GM21447 (cell line): Measurements from ENCODE around the gene SPG7.

Source experiments
- ATAC-seq: cut with Tn5 transposase; IDR thresholded peaks from one replicate; pipeline ENCODE4 v1.9.1; 2021; ENCODE audit not compliant: unreplicated experiment

The SPG7 gene

DNA sequence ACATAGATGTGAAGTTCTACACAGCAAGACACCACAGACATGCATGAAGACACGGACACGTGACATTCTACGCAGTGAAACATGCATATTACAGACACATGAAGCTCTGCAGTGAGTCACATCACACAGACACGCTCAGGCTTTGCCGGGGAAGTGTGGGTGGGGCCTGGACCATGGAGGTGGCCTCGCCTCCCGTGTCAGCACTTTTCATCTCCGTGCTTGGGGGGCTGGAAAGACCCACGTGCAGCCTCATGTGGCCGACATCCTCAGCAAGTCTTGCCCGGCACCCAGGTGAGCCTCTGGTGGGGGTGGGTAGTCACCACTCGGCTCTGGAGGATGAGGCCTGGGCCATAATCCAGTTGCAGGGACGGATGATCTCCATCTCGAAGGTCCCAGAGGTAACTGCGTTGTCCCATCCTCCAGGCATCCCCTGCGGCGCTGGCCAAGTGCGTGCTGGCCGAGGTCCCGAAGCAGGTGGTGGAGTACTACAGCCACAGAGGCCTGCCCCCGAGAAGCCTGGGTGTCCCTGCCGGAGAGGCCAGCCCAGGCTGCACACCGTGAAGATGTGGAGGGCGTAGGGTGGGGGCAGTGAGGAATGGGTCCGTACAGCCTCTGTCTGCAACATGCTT, 88.0 kb downstream of the SPG7 start:
- no peak for ATAC-seq

DNA sequence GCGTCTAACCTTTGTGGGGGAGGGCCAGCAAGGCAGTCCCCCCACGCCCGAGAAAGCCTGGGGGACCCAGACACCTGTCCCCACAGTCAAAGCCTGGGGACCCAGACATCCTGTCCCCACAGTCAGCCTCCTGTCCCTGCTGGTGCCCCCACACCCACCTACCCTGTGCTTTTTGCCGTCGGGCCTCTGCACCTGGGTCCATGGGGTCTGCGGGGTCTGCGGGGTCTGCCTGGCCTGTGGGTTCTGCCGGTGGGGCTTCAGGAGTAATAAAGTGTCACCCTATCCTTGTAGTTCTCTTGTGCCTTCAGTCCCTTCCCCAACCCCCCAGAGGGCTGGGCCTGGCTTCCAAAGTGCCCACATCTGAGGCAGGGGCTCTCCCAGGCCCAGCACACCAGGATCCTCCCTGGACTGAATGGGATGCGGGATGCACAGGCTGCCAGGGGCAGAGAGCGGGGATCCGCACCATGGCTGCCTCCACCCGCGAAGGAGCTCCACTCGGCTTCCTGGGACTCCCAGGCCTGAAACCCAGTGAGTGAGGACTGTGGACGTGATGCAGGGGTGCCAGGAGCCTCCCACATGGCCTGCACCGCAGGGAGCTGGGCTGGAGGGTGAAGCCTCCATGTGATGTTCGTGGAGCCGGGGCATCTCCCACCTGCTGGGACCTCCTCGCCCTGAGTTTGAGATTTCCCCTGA, 88.9 kb downstream of the SPG7 start:
- ATAC-seq, result no peak

DNA sequence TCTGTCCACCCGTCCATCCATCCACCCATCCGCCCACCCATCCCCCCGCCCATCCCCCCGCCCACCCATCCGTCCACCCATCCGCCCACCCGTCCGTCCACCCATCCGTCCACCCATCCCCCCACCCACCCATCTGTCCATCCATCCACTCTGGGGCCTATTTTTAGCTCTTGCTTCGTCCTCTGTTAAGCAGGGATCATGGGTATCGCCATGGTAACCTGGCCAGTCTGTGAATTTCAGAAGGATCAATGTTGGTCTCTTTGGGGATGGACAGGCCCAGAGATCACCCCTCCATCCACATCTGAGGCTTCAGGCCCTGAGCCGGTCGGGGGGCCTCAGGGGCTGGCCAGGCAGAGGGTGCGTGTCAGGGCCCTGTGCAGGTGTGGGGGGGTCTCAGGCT, 90.0 kb downstream of the SPG7 start:
- ATAC-seq, result no peak

DNA sequence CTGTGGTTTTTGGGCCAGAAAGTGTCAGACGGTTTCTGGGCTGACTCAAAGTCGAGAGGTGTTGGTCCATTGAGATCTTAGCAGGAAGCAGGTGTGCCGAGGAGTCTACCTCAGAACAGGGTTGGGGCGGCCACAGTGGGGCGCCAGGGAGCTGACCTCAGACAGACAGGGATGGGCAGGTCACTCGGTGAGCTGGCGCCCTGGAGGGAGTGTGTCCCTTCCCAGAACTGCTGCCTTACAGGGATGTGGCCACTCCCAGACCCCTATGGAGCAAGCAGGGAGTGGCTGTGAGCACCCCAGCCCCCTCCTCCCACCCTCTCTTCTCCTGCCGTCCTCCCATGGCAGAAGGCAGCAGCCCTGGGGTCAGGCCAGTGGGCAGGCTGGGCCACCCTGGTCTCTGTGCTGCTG, 91.3 kb downstream of the SPG7 start:
- ATAC-seq, result no peak

DNA sequence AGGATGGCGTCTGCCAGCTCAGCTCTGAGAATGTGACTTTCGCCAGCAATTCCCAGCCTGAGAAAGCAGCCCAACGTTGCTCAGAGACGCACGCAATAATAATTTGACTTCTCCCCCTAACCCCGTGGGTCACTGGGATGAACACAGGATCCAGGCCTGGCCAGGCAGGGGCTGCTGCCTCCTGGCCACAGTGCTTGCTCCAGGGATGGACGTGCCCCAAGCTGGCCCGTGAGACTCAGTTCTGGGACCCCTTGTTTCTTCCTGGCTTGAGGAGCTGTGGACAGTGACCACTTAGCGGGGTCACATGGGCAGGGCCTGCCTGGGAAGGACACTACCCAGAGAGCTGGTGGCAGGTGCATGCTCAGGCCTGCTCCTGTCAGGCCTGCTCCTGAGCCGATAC, 91.7 kb downstream of the SPG7 start:
- ATAC-seq, result no peak

DNA sequence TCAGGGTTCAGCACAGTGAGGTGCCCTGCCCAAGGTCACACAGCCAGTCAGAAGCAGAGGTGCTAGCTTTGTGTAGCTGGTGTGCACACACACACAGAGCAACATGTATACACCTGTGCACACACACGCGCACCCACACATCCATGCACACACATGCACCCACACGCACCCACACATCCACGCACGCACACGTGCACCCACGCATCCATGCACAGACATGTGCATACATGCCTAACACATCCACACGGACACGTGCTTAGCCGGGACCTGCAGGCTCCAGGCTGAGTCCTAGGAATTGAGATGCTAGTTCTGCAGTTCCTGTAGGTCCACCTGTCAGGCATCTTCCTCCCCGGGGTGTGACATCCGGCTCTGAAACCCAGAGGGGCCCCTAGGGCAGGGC, 92.2 kb downstream of the SPG7 start:
- ATAC-seq, result no peak

DNA sequence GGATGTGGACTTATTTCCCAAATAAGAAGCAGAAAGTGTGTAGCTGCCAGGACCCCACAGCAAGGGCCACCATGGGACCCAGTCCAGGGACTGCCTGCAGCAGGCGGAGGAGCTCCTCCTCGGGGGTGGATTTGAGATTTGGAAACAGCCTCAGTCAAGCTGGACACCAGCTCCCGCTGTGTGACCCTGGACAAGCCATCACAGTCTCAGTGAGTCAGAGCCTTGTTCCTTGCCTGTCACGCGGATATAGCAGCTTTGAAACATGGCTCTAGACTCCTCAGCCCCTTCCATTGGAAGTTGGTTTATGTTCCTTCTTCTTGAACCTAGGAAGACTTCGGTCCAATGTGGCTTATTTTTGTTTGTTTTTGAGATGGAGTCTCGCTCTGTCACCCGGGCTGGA, 92.8 kb downstream of the SPG7 start:
- no peak for ATAC-seq

DNA sequence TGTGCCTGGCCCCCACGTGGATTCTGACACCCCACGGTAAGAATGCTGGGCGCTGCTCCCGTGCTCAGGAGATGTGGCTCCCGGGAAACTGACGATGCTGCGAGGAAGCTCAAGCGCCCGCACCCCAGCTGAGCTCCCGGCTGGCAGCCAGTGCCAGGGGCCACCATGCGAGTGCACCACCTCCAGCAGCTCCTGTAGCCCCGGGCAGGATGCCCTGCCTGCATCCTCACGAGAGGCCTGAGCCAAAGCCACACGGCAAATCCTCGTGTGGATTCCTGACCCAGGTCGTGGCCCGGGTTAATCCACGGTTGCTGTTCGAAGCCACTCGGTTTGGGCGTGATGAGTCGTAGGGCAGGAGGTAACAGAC, 93.7 kb downstream of the SPG7 start:
- no peak for ATAC-seq

DNA sequence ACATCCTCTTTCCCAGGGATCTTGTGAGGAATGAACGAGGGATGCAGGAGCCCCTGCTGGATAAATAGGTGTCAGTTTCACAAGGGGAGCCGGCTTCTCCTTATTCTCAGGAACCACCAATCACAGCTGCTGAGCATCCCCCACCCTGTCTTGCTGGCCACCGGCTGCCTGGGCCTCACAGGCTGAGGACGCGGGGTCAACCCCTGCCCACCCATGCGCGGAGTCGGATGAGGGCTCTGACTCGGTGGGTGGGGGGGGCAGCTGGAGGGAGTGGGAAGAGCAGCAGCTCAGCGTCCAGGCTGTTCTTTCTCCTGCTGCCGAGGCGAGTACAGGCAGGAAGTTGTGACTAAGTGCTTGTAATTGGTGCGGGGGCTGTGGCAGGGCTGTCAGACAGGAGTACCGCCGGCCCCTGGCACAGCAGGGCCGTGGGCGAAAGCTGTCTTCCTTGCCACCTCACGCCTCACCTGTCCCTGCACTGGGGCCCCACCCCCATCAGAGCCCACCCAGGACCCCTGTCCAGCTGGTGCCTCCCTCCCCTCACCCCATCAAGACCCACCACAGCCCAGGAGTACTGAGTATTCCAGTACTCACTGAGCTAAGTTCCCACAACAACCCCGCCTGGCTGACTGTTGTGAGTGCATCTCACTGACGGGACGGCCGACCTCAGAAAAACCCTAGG, 94.2 kb downstream of the SPG7 start:
- ATAC-seq, result no peak

DNA sequence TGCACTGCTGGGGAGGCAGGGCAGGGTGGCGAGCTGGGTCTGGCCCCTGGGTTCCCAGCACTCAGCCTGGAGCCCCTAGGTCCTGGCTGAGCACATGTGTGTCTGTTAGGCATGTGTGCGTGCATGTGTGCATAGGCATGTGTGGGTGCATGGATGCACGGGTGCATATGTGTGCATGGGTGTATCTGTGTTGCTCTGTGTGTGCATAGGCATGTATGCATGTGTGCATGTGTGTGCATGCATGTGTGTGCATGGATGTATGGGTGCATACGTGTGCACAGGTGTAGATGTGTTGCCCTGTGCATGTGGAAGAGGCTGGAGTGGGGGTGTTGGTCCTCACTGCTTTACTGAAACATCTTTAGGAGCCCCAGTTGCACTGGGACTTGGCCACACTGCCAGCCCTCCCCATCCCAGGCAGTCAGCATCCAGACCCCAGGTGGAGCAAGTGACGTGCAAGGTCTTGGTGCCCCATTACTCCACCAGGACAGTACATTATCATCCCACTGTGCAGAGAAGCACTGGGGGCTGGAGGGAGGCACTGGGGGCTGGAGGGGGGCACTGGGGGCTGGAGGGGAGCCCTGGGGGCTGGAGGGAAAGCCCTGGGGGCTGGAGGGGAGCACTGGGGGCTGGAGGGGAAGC, 94.9 kb downstream of the SPG7 start:
- no peak for ATAC-seq

DNA sequence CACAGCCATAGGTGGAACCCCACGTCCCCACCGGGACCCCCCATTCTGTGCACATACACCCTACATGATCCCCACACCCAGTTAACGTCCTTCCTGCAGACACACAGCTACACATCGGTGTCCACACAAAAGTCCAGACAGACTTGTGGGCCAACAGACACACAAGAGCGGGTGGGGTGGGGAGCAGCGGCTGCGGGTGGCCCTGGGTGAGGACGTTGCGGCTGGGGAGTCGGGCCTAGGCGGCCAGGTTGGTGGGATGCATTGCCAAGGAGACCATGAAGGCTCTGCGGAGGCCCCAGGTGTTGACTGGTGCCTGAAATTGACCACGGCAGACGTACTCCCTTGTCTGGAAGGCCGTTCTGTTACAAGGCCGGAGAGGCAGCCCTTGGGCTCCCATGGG, 96.6 kb downstream of the SPG7 start:
- no peak for ATAC-seq

DNA sequence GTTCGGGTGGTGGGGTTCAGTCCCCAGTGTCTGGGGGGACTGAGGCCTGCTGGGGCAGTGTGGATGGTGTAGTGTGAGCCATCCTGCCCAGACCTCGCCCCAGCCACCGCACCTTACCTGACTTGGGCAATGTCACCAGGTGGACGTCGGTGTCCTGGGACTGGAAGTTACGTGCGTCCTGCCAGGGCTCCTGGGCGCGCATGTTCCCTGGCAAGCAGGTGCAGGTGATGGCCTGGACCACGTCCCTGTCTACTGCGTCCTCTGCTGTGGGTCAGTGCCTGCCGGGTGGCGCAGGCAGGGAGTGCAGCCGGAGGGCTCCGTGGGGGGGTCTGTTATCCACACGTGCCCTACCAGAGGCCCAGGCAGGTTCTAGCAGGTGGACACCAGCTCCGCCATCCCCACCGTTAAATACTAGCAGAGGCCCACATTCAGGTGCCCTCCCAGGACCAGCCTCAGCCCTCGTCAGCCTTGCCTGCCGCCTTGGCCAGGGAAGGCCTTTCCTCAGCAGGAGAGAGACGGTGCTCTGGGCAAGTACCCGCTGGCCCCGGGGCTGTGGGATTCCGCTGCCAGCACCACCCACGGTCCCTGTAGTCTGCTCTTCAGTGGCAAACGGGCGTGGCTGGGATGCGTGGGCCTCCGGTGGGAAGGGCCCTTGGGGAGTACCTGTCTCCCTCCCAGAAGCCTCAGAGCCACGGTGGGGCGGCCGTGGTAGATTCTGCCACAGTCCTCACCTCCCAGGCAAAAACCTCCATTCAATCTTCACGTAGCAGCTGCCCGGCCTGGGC, 97.2 kb downstream of the SPG7 start:
- ATAC-seq, result no peak

DNA sequence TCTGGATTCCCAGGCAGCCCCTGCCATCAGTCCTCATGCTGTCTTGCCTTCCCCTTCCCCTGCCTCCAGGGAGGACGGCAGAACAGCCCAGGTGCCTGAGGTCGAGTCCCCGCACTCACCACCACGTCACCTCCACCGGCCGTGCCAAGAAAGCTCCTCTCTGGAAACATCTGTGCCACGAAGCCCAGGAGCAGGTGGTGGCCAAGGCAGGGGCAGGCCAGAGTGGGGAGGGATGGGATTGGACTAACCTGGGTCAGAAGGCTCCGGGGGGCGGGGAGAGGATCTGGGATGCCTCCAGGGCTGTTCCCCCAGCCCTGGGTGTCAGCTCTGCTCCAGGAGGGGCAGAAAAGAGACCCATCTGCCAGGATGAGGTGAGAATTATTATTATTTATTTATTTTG, 97.8 kb downstream of the SPG7 start:
- no peak for ATAC-seq
